ENCODE results near the gene NTHL1. TPM values are rescaled to one million over a fixed set of nuclear protein-coding genes. Genes with fewer than 3 reads are reported as not detected.

The NTHL1 gene
- total RNA-seq, 1 donor from 2014 or later, result 25.6 TPM

GRCh38 chr16:2081201-2082084 lies 33.8 kb upstream of the NTHL1 start:
- Mint-ChIP-seq H3K4me1 (ENCODE audit: unreplicated experiment) (peaks cover 3% of the 10 kb centered on the region), H3K27me3 (ENCODE audit: unreplicated experiment) (peaks cover 3% of the 10 kb centered on the region), H3K4me3 (ENCODE audit: unreplicated experiment) (no peak overlapping the region), H3K9me3 (ENCODE audit: unreplicated experiment) (no peaks in the 10 kb centered on the region), H3K36me3 (ENCODE audit: low read depth, unreplicated experiment) (peaks cover 17% of the 10 kb centered on the region), H3K27ac (ENCODE audit: unreplicated experiment) (no peak overlapping the region)
- no peak for DNase-seq (ENCODE audit: low spot score)
- no peak for TF ChIP-seq CTCF (IDR thresholded peaks at IDR 0.05; ENCODE audit: unreplicated experiment)

GRCh38 chr16:2079991-2080390 lies 32.4 kb upstream of the NTHL1 start:
- no peak for TF ChIP-seq CTCF (IDR thresholded peaks at IDR 0.05; ENCODE audit: unreplicated experiment)
- Mint-ChIP-seq H3K36me3 (ENCODE audit: low read depth, unreplicated experiment) (peaks cover 17% of the 10 kb centered on the region), H3K4me3 (ENCODE audit: unreplicated experiment) (no peak overlapping the region), H3K27me3 (ENCODE audit: unreplicated experiment) (peaks cover 3% of the 10 kb centered on the region), H3K27ac (ENCODE audit: unreplicated experiment) (no peak overlapping the region), H3K4me1 (ENCODE audit: unreplicated experiment) (peaks cover 3% of the 10 kb centered on the region), H3K9me3 (ENCODE audit: unreplicated experiment) (no peaks in the 10 kb centered on the region)
- DNase-seq (ENCODE audit: low spot score), result no peak

- no peak overlapping the region for H3K4me3 Mint-ChIP-seq (ENCODE audit: unreplicated experiment)
- H3K27ac Mint-ChIP-seq (ENCODE audit: unreplicated experiment), result no peak overlapping the region
- peaks cover 3% of the 10 kb centered on the region for H3K4me1 Mint-ChIP-seq (ENCODE audit: unreplicated experiment)
- no peak for TF ChIP-seq CTCF (IDR thresholded peaks at IDR 0.05; ENCODE audit: unreplicated experiment)
- peaks cover 3% of the 10 kb centered on the region for H3K27me3 Mint-ChIP-seq (ENCODE audit: unreplicated experiment)
- H3K36me3 Mint-ChIP-seq (ENCODE audit: low read depth, unreplicated experiment), result peaks cover 20% of the 10 kb centered on the region
- no peak for DNase-seq (ENCODE audit: low spot score)
- H3K9me3 Mint-ChIP-seq (ENCODE audit: unreplicated experiment), result no peaks in the 10 kb centered on the region
Measured at GRCh38 chr16:2079311-2079800, 31.7 kb upstream of the NTHL1 start.

- peaks cover 3% of the 10 kb centered on the region for H3K4me1 Mint-ChIP-seq (ENCODE audit: unreplicated experiment)
- TF ChIP-seq CTCF (IDR thresholded peaks at IDR 0.05; ENCODE audit: unreplicated experiment), result no peak
- no peak overlapping the region for H3K27ac Mint-ChIP-seq (ENCODE audit: unreplicated experiment)
- H3K27me3 Mint-ChIP-seq (ENCODE audit: unreplicated experiment), result peaks cover 3% of the 10 kb centered on the region
- H3K9me3 Mint-ChIP-seq (ENCODE audit: unreplicated experiment), result no peaks in the 10 kb centered on the region
- no peak for DNase-seq (ENCODE audit: low spot score)
- H3K36me3 Mint-ChIP-seq (ENCODE audit: low read depth, unreplicated experiment), result peaks cover 22% of the 10 kb centered on the region
- H3K4me3 Mint-ChIP-seq (ENCODE audit: unreplicated experiment), result no peak overlapping the region
Measured at GRCh38 chr16:2078691-2079090, 31.1 kb upstream of the NTHL1 start.

GRCh38 chr16:2078096-2078495 lies 30.5 kb upstream of the NTHL1 start:
- H3K4me1 Mint-ChIP-seq (ENCODE audit: unreplicated experiment), result peaks cover 3% of the 10 kb centered on the region
- peaks cover 3% of the 10 kb centered on the region for H3K27me3 Mint-ChIP-seq (ENCODE audit: unreplicated experiment)
- no peak for DNase-seq (ENCODE audit: low spot score)
- TF ChIP-seq CTCF (IDR thresholded peaks at IDR 0.05; ENCODE audit: unreplicated experiment), result no peak
- no peak overlapping the region for H3K4me3 Mint-ChIP-seq (ENCODE audit: unreplicated experiment)
- H3K27ac Mint-ChIP-seq (ENCODE audit: unreplicated experiment), result no peak overlapping the region
- H3K9me3 Mint-ChIP-seq (ENCODE audit: unreplicated experiment), result no peaks in the 10 kb centered on the region
- H3K36me3 Mint-ChIP-seq (ENCODE audit: low read depth, unreplicated experiment), result peaks cover 27% of the 10 kb centered on the region
